ENCODE data around the gene GPR18.

GRCh38 chr13:99227909-99228688 is 30.1 kb downstream of the GPR18 start:
- no peak for TF ChIP-seq CTCF (IDR thresholded peaks at IDR 0.05)
- no peak for TF ChIP-seq EZH2 (IDR thresholded peaks at IDR 0.05)
- no peak for TF ChIP-seq EZH2phosphoT487 (IDR thresholded peaks at IDR 0.05)

Measured in neural progenitor cell (in vitro differentiated cells).